ENCODE results near the gene PLCB4.

Gene PLCB4

DNA sequence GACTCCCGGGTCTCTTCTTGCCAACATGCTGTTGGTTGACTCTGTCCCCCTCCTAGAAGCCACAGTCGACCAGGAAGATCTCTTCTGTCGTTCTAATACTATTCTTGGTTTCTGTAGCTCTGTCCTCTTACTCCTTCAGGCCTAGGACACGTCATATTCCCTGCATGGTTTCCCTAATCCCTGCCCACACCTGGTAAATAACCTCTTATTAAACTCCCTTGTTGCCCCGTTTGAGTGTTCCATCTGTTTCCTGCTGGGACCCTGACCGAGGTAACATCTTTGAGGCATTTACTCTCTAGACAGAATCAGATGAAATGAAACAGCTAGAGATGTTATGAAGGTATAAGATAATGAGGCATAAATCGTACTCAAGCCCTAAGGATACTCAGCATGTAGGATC, 68.1 kb downstream of the PLCB4 start:
- TF ChIP-seq, protein P1, sequence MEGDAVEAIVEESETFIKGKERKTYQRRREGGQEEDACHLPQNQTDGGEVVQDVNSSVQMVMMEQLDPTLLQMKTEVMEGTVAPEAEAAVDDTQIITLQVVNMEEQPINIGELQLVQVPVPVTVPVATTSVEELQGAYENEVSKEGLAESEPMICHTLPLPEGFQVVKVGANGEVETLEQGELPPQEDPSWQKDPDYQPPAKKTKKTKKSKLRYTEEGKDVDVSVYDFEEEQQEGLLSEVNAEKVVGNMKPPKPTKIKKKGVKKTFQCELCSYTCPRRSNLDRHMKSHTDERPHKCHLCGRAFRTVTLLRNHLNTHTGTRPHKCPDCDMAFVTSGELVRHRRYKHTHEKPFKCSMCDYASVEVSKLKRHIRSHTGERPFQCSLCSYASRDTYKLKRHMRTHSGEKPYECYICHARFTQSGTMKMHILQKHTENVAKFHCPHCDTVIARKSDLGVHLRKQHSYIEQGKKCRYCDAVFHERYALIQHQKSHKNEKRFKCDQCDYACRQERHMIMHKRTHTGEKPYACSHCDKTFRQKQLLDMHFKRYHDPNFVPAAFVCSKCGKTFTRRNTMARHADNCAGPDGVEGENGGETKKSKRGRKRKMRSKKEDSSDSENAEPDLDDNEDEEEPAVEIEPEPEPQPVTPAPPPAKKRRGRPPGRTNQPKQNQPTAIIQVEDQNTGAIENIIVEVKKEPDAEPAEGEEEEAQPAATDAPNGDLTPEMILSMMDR (IDR thresholded peaks at IDR 0.05; ENCODE audit: borderline replicate concordance, insufficient read depth, low read depth, low read length), result no peak
- H3K4me3 ChIP-seq (ENCODE audit: low read depth, low read length), result no peak overlapping the region

DNA sequence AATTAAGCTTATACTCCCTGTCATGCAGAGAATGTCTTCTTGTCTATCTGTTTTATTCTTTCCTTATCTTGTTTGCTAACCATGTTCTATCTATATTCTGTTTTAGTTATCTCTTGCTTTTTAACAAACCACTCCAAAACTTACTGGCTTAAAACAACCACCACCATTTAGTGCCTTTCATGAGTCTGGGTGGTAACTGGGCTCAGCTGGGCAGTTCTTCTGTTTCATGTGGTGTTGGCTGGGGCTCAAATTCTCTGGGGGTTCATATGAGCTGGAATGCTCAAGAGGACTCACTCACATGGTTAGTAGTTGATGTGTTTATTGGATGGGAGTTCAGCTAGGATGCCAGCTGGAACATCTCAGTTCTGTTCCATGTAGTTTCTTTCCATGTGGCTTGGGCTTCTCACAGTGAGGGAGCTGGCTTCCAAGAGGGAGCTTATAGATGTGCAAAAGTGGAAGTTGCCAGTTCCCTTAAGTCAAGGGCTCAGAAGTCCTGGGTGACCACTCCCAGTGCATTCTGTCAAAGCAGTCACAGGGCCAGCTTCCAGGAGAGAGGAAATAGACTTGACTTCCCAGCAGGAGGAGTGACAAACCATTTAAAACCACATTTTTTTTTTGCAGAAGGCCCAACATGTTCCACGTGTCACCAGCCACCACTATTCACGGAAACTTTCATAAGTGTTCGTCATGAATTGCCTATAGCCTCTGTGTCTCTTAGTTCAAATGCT, 70.4 kb downstream of the PLCB4 start:
- H3K4me3 ChIP-seq (ENCODE audit: low read depth, low read length), result no peak overlapping the region
- TF ChIP-seq, protein P1 (IDR thresholded peaks at IDR 0.05; ENCODE audit: borderline replicate concordance, insufficient read depth, low read depth, low read length), result no peak

DNA sequence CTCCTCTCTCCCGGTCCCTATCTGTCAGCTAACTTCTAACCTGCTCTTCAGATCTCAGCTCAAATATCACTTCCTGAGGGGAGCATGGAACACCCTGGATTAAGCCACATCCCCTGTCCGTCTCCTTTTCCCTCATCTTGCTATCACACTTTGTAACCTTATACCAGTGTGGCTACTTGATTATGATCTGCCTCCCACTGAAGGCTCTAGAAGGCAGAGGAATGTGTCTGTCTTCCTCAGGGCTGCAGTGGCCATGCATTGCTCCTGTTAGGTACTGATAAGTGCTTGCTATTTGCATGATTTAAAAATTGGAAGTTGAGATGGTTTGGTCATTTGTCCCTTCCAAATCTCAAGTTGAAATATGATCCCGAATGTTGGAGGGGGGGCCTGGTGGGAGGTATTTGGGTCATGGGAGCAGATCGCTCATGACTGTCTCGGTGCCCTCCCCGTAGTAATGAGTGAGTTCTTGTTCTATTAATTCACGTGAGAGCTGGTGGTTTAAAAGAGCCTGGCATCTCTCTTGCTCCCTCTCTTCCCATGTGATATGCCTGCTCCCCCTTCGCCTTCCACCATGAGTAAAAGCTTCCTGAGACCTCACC, 71.4 kb downstream of the PLCB4 start:
- TF ChIP-seq, protein P1 (IDR thresholded peaks at IDR 0.05; ENCODE audit: borderline replicate concordance, insufficient read depth, low read depth, low read length), result no peak
- no peak overlapping the region for H3K4me3 ChIP-seq (ENCODE audit: low read depth, low read length)

DNA sequence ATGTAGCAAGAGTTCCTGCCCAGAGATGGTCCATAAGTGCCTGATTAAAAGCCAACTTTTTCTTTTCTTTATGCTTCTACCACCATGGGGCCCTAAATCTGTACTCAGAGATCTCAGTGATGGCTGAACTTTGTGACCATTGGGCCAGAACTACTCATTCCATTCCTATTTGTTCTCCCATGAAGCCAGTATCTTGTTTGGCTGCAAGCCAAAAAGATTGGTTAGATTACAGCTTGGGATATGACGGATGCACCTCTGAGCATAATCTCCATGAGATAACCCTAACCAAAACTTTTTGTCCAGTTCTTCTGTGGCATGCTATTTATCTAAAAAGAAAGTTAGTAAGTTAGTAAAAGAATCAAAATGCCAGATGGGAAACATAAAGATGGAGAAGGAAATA, 72.2 kb downstream of the PLCB4 start:
- H3K4me3 ChIP-seq (ENCODE audit: low read depth, low read length), result no peak overlapping the region
- TF ChIP-seq, protein P1 (IDR thresholded peaks at IDR 0.05; ENCODE audit: borderline replicate concordance, insufficient read depth, low read depth, low read length), result no peak

DNA sequence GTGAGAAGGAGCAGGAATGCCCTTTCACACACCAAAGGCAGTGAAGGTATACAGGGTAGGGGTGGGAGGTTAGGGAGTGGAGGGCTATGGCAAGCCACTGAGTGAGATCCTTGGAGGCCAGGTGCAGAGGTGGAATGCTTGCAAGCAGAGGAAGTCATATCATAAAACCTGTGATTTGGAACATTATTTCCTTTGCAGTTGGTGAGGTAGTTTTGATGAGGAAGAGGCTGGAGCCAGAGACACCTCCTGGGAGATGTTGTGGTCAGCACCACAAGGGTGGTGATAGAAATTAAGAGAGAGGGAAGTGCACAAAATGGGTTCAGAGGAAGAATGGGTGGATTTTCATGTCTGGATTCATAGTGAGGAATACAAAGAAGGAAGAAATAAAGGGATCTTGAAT, 73.0 kb downstream of the PLCB4 start:
- H3K4me3 ChIP-seq (ENCODE audit: low read depth, low read length), result no peak overlapping the region
- TF ChIP-seq, protein P1 (IDR thresholded peaks at IDR 0.05; ENCODE audit: borderline replicate concordance, insufficient read depth, low read depth, low read length), result no peak

DNA sequence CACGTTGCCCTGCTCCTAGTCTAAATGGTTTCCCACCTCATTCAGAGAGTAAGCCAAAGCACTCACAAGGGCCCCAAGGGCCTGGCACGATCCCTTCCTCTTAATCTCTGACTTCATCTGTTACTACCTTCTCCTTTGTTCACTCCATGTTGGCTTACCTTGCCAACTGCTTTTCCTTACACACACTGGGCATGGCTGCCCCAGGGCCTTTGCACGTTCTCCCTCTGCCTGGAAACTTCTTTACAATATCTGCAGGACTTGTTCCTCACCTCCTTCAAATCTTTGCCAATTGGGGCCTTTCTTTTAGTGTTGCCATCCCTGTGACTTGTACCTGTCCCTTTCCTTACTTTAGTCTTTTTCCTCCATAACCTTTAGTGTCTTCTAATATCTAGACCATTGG, 73.9 kb downstream of the PLCB4 start:
- no peak overlapping the region for H3K4me3 ChIP-seq (ENCODE audit: low read depth, low read length)
- TF ChIP-seq, protein P1 (IDR thresholded peaks at IDR 0.05; ENCODE audit: borderline replicate concordance, insufficient read depth, low read depth, low read length), result no peak

DNA sequence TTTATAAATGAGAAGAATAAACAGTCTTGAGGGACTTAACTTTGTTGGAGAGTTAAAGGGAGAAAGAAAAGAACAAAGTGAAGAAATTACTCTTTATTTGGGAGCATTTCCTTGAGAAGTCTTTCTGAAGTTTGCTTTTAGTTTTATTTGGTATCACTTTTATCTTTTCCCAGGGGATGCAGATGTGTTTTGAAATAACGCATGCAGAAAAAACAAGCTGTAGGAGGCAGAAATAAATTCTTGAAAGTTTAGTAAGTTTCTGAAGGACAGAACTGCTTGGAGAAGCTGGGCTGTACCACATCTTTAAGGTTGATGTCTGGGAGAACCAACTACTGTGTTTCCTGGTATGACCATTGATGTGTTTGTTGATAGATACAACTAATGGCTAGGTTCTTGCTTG, 75.0 kb downstream of the PLCB4 start:
- no peak overlapping the region for H3K4me3 ChIP-seq (ENCODE audit: low read depth, low read length)

More for the DNA sequence above, 75.0 kb downstream of the PLCB4 start:
- TF ChIP-seq, protein P1 (IDR thresholded peaks at IDR 0.05; ENCODE audit: borderline replicate concordance, insufficient read depth, low read depth, low read length), result no peak

All from GM12875 (cell line).